NCI-H2196 treated with DMSO at 0.1 percent for 48 hours (cell line): ENCODE data around the gene RIN3.
A peak's percentile ranks its signal among the peaks of the same experiment; 100 is the strongest.
"Not testable (repeated sequence)": the region's sequence is repeated elsewhere in the genome, so short reads cannot be mapped to it uniquely, and the experiment has no call there.

Experiments used
- DNase-seq: peaks from one replicate; lab custom pipeline; 2025; ENCODE audit not compliant: unreplicated experiment; lab: John Stamatoyannopoulos, UW

Gene RIN3

GRCh38 chr14:92527721-92528120 is 14.1 kb downstream of the RIN3 start:
- no peak for DNase-seq

- DNase-seq = no peak
Observed at GRCh38 chr14:92528486-92529100, 15.0 kb downstream of the RIN3 start.

- DNase-seq = no peak
Observed at GRCh38 chr14:92529903-92530302, 16.3 kb downstream of the RIN3 start.

- no peak for DNase-seq
Observed at GRCh38 chr14:92531106-92531873, 17.7 kb downstream of the RIN3 start.

DNA sequence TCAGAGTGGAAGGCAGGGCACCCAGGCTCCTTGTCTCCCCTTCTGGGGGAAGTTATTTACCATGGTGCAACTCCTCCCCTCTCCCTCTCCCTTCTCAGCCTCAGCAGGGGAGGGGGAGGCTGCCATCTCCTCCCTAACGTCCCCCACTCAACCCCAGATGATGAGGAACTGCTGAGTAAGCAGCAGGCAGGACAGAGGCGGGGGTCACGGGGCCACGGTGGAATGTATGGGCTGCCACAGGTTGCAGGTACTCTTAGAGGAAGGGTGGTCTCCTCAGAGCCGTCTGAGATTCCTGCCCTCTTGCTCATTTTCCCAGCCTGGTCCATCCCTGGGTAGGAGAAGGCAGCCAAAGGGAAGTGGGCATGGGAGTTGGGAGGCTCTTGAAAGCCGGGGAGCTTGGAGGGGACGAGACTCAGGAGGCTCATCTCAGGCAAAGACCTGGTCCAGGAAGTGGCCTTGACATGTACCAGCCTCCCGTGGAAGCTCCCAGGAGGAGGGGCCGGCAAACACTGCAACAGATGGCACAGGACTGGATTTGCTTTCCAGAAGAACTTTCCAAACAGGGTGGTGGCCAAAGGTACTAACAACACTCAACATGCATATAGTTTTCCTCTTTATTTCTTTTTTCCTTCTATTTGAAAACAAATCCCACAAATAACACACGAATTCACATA is 19.0 kb downstream of the RIN3 start:
- DNase-seq = no peak

DNA sequence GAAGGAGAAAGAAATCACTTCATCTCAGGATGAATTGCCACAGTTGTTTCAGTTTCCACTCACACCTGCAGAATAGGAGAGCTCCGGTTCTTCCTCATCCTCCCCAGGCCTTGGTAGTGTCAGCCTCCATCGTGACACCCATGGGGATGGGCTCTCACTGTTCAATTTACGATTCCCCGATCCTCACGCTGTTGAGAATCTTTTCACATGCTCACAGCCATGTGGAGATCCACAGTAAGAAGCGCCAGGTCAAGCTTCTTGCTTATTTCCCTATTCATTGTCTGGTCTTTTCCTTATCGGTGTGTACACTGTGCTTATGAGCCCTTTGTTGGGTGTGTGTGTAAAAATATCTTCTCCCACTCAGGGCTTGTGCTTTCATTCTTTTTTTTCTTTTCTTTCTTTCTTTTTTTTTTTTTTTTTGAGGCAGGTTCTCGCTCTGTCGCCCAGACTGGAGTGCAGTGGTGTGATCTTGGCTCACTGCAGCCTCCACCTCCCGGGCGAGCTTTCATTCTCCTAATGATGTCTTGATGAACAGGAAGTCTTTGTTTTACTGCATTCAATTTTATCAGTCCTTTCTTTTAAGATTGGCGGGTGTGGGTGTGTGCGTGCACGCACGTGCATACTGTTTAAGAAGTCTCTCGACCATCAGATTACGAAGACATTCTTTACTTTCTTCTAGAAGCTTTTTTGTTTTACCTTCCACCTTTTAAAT is 21.5 kb downstream of the RIN3 start:
- no peak for DNase-seq

DNA sequence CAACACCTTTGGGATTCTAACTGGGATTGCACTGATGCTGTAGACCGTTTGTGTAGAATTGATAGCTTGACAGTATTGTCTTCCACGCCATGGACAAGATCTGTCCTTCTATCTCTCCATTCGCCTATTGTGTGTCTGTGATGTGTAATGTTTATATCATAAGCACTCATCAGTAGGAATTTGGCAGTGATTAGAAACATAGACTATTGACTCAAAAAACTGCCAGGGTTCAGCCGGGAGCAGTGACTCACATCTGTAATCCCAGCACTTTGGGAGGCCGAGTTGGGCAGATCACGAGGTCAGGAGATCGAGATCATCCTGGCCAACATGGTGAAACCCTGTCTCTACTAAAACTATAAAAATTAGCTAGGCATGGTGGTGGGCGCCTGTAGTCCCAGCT is 22.6 kb downstream of the RIN3 start:
- DNase-seq = not testable (repeated sequence)

GRCh38 chr14:92538412-92538985 is 24.9 kb downstream of the RIN3 start:
- no peak for DNase-seq

DNA sequence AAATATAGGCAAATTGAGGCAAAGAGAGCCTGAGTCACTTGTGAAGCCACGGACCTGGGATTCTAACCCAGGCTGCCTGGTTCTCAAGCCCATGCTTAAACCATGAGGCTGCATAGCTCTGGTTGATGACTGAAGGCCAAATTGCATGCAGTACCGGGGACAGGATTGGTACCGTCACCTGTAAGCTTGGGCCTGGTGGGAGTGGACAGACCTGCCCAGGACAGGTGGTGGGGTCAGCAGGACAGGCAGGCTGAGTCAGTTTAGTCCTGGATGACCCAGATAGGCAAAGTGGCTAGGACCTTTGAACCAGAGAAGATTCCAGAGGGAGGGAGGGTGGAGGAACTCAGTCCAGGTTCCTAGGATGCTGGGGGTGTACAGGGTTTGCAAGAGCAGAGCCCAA is 25.8 kb downstream of the RIN3 start:
- no peak for DNase-seq

DNA sequence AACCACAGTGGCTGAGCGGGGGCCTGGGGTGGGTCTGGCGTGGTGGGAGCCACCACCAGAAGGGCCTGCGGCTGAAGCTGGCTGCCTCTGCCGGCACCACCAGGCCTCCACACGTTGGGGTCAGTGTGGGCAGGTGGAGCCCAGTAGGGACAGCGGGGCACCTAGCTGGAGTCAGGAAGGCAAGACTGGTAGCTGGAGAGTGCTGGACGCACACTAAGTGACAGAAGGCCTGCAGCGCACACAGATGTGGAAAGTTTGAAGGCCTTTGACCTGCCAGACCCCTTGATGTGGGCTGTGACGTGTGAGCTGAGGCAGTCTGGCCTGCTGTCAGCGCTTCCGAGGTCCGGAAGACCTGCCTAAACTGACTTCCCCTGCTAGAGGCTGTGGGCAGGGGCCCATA is 26.3 kb downstream of the RIN3 start:
- no peak for DNase-seq

DNA sequence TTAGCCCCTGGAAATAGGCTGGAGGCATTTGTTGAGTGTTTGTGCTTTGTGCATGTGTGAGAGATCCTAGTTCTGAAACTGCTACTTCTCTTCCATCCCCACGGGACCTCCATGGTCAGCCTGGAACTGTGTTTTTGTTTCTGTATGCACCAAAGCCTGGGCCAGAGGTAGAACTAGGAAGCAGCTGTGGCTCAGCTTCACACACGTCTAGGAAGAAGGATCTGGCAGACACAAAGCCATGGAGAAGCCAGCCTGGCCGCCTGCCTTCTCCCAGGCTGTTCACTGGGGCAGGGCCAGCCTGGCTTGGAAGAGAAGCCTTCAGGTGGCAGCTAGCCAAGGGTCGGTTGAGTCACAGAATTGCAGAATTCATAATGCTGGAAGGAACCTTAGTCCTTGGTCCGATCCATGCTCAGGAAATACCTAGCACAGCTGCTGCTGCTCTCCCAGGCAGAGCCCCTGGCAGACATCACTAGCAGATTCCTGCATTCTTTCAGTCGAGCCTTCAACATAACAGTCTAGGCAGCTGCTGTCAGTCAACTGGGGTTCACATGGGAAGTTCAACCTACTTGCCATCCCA is 27.0 kb downstream of the RIN3 start:
- peak; percentile 8 for DNase-seq

DNA sequence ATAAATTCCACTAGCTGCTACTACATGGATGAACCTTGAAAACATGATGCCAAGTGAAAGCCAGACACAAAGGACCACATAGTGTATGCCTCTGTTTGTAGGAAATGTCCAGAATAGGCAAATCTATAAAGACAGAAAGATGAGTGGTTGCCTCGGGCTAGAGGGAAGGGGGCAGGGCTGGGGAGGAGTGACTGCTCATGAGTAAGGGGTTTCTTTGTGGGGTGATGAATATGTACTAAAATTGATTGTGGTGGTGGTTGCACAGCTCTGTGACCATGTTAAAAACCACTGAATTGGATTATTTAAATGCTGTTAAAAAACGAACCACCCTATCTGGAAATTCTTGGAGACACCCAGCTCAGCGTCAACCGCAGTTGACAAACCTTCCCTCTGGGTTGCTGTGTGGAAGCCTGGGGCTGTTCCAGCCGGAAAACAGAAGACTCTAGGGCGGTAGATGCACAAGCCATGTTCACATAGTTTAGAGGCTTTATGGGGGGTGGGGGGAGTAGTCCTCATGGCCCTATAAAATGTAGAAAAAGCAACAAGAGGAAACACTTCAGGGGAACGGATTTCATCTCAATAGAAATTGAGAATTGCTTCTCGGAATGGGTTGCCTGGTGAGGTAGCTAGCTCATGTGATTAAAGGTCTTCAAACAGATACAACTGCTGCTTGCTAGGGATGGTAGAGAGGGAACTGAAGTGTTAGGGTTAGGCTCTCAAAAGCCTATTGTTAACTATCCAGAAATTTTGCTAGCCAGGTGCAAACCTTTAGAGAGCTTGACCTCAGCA is 29.4 kb downstream of the RIN3 start:
- no peak for DNase-seq

GRCh38 chr14:92544051-92544720 is 30.6 kb downstream of the RIN3 start:
- no peak for DNase-seq

- DNase-seq = no peak
Observed at GRCh38 chr14:92546347-92547053, 32.9 kb downstream of the RIN3 start.

DNA sequence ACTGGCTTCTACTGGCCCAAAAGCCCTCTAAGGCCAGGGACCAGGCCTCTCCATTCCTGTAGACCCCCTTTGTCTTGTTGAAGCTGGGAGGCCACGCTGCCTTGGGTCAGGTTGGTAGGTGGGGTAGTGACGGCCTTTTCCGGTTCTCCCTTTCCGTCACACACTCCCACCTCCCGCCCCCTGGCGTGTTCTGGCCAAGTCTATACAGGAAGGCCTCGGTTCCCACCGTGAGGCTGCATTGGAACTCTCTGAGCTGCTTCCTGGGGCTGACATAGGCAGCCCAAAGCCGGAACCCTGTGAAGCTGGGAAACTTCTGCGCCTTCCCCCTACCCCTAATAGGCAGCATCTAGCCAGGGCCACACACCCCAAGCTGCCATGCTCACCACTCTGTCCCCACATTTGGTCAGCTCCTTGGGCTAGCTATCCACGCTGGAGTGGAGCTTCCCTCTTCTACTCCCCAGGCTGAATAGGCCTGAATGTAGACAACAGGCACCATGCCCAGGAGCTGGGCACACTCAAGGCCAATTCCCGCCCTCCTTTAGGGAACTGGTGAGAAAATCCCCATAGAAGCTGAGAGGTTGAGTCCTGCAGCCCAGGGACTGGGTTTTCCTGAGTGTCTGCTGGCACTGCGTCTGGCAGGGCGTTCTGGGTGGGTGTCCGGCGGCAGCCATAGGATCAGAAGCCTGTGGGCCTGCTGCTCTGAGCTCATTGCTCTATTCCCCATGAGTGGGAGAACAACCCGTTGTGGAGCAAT is 35.7 kb downstream of the RIN3 start:
- no peak for DNase-seq

DNA sequence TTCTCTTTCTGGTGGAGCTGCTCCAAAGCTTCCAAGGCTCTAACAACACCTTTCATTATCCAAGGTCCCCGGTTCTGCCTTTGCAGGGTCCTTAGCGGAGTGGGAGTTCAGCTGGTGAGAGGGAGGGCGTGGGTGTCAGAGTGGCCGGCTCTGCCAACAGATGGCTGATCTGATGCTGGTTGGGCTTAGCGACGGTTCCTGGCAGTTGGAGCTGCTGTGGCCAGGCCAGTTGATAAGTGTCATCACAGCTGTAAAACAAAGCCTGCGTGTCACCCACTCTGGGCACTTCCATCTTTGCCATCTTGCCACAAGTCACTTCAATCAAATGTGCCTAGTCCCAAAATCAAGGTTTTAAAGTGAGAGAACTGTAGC is 36.3 kb downstream of the RIN3 start:
- no peak for DNase-seq

DNA sequence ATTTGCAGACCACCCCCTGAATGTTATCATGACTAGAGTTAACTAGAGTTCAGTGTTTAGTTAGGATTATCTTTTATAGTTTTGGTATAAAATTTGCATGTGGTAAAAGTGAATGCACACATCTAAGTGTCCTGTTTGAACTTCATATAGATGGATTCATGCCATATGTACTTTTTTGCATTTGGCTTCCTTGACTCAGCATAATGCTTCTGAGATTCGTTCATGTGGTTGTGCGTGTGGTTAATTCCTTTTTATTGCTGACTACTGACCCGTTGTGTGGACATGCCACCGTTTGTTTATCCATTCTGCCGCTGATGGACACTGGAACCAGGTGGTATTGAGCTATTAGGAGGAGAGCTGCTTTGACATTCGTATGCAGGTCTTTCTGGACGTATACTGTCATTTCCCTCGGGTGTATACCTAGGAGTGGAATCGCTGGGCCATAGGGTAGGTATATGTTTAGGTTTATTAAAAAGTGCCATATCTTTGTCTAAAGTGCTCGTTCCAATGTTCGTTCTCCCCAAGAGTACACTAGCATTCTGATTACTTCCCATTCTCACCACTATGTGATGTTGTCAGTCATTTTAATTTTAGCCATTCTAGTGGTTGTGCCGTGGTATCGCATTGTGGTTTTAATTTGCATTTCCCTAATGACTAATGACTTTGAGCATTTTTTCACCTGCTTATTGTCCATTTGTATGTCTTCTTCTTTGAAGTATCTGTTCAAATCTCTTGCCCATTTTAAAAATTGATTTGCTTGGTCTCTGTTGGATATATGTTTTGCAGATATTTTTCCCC is 37.7 kb downstream of the RIN3 start:
- no peak for DNase-seq

DNA sequence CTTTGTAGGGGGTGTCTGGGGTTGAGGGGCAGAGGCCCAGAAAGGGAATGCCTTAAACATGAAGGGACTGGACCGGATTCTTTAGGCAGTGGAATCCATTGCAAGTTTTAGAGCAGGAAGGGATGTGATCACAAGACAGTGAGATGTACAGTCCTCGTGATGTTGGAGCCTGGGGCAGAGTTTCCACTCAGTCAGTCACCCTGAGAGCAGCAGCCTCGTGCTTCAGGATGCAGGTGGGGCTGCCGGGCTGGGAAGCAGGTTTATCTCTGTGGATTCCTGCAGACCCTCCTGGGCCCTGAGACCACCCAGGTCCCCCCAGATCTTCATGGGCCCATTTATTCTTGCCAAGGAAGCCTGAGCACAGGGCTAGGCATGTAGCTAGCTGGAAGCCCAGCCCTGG is 38.5 kb downstream of the RIN3 start:
- no peak for DNase-seq
